Stimulated activated CD8-positive, alpha-beta memory T cell treated with anti-CD3 and anti-CD28 coated beads, Interleukin-4, amount 100 ng/mL, for 4 hours (primary cell): Measurements from ENCODE around the gene HIC2.
"Not testable (repeated sequence)": the region's sequence is repeated elsewhere in the genome, so short reads cannot be mapped to it uniquely, and the experiment has no call there.

Experiments
- DNase-seq, 2 donors: peaks; one replicate each; pipeline ENCODE4 v3.0.0-alpha.2; 2020; ENCODE audit warnings: low read depth in 2 of 2, low spot score in 1 of 2

Gene HIC2

DNA sequence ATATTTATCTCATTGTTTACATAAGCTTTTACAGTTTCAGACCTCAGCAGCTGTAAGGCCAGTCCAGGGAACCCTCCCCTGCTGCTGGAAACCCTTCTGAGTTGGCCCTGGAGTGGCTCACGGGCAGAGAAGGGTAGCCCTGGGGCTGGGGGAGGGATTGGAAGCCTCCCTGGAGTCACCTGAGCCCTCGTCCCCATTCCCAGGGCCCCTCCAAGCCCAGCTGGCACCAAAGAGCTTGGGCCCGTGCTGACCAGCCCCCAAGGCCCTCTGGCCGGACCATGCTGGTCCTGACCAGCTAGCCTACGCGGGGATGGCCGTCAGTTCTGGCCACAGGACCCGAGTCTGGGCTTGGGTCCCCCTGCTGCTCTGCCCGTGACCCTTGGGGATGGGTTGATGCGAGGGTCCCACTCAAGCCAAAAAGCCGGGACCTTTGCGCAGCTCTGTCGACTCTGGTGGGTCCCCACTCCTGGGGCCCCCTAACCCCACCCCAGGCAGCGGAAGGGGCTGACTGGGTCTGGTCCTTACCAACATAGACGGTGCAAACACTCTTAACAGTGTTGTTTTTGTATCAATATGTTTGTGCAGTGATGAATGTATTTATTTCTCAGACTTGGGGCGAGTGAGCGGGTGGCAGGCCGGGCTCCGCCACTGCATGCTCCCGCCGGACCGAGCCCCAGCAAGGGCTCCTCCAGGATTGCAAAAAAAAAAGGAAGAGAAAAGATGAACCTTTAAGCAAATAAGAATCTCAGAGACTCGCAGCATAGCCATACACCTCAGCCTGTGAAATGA, 32.6 kb downstream of the HIC2 start:
- DNase-seq: no peak

DNA sequence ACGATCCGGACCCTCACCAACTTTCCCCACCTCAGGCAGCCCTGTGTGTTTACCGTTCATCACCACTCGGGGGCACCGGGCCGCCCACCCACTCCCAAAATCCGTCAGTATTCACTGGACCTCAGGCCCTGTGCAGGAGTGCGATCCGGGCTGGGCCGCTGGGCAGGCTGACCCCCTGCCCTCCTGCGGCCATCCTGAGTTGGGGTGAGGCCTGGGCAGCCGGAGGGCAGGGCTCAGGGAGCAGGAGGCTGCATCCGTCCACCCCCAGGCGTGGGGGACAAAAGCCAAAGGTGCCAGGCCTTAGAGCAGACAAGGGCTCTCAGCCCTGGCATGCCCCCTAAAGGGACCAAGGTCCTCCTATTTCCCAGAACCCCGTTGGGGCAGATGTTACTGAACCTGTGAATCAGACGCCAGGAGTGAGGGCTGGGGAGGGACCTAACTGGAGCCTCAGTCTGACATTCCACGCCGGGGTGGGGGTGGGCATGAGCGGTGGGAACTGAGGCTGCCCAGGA, 33.2 kb downstream of the HIC2 start:
- no peak for DNase-seq

DNA sequence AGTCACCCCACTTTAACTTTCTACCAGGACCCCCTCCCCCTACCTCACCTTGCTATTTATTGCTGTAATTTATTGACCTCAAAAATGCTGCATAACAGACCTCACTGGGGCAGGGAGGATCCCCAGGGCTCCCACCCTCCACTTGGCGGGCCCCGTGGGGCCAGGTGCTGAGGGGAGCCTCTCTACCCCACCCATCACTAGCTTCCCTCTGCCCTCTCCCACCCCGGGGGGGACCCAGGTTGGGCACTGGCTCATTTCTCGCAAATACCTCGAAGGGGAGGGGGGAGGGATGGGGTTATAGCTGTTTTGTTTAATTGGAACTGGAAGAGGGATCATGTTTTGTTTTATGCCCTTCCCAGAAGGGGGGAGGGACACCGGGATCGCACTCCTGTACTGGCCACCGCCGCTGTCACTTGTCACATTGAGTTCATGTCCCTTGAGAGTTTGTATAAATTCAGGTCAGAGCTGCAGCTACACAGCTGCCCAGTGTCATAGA, 33.7 kb downstream of the HIC2 start:
- no peak for DNase-seq

DNA sequence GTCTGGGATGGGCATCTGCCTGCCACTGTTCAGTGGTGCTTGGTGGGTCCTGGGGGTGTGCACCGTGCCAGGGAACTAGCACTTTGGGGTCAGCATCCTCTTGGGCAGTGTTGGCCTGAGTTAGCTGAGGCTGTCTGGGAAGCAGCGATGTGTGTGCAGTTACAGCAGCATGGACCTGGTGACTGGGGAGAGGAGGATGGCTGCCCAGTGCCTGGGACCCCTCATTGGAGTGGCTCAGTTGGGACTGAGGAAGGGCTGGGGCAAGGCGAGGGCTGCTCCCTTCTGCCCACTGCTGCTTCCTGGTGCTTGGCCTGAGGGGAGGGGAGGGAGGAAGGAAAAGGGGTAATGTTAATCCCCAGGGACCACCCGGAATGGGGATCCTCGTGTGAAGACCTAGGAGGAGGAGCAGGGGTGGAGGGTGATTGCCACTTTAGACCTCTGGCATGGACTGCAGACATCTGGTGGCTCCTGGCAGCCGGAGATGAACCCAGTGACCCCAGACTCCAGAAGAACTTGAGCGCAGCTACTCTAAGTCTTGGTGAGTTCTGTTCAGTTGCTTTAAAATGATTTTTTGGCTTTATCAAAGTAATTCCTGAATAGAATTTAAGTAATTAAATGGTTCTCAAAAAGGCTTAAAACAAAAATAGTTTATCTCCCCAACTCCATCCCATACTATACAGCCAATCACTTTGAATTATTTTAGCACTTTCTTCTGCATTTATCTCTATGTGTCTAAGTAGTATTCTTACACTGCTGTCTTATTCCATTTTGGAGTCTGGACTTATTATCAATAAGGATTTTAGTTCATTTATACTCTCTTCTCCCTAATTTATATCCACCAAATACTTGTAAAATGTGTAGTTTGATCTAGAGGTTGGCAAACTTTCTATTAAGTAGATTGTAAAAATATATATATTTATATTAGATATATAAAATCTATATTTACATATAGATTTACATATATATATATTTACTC, 34.7 kb downstream of the HIC2 start:
- no peak for DNase-seq

DNA sequence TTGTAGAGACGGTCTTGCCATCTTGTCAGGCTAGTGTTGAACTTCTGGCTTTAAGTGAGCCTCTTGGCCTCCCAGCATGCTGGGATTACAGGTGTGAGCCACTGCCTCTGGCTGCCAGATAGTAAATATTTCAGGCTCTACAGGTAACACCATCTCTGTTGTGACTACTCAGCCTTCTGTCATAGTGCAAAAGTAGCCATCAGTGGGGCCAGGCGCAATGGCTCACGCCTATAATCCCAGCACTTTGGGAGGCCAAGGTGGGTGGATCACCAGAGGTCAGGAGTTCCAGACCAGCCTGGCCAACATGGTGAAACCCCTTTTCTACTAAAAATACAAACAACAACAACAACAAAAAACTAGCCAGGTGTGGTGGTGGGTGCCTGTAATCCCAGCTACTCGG, 35.5 kb downstream of the HIC2 start:
- DNase-seq: not testable (repeated sequence)

DNA sequence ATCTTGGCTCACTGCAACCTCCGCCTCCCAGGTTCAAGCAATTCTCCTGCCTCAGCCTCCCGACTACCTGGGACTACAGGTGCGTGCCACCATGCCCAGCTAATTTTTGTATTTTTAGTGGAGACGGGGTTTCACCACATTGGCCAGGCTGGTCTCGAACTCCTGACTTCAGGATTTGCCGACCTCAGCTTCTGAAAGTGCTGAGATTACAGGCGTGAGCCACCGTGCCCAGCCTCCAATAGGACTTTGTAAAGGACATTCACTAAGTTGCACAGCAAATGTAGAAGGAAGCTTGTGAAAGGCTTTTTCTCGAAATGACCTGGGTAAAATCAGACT, 37.8 kb downstream of the HIC2 start:
- DNase-seq: not testable (repeated sequence)

DNA sequence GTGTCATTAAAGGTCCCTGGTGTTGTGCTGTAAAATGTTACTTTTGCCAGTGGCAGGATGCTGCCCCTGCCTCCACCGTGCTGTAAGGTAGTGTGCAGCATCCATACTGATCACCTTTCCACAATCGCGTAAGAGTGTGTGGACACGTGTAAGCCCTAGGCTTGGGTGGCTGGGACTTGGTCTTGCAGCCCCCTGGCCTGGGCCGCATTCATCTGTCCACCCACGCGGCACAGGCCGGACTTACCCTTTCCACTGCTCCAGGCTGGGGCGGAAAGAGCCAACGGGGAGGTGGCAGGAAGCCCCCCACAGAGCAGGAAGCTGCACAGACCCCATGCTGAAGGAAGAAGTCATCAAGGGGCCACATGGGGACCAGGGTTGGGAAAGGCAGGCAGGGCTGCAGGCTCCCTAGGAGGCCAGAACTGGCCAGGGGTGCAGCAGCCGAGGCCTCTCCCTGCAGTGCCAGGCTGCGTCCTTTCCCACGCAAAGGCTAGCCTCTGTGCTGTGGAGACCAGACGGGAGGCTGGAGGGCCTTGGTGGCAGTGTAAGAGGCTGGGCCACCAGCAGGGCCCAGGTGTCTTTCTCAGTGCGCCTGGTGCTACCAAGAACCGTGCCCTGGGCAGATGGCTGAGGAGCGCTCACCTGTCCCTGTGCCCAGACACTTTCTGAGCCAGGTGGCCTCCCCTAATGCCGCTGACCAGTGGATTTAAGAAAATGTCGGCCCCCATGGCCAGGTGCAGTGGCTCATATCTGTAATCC, 38.3 kb downstream of the HIC2 start:
- DNase-seq: no peak

DNA sequence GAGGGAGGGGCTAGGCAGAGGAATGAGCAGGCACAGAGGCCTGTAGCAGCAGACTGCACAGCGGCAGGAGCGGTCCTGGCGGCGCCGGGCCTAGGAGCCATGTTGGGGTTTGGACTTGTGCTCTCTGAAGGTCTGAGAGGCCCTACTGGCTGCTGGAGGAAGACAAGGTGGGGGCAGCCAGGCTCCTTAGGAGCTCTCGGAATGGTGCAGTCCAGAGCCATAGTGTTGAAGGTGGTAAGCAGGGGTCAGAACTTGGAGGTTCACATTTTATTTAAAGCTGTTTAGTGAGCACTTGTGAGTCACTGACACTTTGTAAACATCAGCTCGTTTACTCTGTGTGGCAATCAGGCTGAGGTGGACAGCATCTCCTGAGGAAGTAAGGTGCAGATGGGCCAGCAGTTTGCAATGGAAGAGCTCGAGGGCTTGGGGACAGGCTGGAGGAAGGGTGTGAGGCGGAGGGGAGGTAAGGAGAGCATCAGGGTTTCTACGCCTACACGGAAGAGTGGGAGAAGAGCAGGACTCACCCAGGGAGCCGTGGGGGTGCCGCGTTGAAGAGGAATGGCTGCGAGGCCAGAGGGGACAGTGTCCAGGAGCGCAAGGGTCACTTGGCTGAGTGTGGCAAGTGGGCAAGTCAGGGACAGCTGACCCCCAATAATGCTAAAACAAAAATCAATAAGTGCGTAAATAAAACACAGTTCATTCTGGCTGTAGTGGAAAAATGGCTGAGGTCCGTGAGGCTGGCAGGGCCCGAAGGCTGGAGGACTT, 40.0 kb downstream of the HIC2 start:
- DNase-seq: no peak

DNA sequence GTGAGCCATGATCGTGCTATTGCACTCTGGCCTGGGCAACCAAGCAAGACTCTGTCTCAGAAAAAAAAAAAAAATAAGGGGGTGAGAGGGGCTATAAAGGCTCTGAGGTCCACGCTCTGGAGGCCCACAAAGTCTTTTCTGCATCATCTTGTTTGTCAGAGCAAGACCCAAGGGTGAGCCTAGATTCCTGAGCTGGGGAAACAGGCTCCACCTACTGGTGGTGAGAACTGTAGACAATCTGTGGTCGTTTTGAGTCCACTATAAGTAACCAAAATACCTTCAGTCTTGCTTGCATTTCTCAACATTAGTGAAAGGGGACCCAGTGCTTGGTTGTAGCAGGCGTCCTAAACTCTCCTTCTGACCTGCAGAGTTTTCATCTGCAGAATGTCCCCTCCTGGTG, 45.5 kb downstream of the HIC2 start:
- not testable (repeated sequence) for DNase-seq

DNA sequence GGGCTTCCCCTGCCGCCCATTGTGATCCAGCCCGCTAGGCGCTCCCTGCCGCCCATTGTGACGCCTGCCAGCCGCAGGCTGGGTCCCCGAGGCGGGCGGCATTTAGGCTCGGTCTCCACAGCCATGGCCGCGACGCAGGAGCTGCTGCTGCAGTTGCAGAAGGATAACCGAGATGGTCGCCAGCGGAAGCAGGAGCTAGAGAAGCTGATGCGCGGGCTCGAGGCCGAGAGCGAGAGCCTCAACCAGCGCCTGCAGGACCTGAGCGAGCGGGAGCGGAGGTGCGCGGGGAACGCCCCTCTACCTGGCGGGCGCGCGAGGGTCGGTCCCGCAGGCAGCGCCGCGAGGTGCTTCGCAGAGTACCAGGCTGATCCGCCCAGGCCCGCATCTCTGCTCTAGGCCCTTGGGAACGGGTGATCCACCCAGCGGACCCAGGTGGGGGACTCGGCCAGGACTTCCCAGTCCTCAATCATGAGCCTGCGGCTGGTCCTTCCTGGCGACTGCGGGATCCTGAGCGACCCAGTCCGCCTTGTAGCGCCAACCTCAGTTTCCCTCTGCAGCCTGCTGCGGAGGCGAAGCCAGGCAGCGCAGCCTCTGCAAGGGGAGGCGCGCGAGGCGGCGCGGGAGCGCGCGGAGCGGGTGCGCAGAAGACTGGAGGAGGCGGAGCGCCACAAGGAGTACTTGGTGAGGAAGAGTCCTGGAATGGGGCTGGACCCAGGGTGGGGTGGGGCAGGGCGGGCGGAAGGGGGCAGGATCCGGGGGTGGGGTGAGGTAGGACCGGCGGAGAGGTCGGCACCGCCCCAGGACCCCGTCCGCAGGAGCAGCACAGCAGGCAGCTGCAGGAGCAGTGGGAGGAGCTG, 50.4 kb downstream of the HIC2 start, which contains the start of gene TMEM191C:
TSS of gene TMEM191C (plus strand) at position 51 of the 857 bp plus-strand sequence. CDS start at position 124, 73 bp downstream.
- DNase-seq: not testable (repeated sequence)

DNA sequence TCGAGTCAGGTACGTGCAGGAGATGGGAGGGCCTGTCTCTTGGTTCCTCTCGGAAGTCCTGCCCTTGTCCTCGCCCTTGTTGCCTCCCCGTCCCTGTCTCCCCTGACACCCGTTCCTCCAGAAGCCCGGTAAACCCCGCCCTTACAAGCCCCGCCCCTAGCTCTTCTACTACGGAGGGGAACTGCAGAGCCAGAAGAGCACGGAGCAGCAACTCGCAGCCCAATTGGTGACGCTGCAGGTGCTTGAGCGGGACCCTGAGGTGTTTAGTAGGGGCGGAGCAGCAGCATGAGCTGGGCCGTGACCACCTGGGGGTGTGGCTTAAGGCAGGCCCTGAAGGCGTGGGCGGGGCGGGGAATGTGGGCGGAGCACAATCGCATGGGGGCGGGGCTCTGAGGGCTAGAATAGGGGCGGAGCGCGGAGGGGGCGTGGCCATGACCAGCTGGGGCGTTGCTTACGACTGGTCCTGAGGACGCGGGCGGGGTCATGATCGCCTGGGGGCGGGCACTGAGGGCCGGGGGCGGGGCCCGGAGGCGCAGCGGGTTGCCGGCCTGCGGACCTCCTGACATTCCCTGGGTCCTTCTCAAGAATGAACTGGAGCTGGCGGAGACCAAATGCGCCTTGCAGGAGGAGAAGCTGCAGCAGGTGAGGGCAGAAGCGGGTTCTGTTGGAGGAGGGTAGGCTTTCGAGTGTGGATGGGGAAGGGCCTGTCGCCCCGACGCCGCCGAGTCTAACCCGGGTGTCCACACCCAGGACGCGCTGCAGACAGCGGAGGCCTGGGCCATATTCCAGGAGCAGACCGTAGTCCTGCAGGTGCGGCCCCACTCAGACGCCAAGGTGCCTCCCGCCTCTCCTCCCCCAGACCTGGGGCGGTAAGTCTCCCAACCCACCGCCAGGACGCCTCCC, 51.3 kb downstream of the HIC2 start:
- DNase-seq: peak; percentile 80 to 89

DNA sequence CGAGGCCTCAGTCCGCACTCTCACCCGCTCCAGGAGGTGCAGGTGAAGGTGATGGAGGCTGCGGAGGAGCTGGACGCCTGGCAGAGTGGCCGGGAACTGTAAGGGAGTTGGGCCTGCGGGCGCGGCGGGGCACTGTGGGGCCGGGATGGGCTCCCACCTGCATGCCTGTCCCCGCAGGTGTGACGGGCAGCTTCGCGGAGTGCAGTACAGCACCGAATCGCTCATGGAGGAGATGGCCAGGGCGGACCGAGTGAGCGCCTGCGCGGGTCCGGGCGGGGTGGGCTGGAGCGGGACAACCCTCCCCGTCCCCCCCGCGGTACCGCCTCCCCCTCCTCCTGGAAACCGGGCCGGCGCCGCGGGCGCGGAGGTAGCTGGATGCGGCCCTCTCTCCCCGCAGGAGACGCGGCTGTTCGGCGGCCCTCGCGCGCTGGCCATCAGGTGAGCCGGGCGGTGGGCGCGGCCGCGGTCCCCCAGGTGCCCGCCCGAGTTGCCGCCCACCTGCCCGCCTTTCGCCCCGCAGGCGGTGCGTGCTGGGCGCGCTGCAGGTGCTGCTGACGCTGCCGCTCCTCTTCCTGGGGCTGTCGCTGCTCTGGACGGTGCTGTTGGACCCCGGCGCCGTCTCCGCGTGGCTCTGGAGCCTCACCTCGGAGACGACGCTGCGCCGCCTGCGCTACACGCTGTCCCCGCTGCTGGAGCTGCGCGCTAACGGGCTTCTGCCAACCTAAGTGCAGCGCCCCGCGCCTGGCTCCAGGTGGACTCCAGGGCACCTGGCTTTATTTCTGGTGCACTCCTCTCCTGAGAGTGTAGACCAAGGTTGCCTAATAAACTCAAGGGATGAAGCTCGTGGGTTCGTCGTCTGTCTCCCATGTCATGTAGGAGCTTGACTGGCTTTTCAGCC, 52.2 kb downstream of the HIC2 start:
- DNase-seq: not testable (repeated sequence)

DNA sequence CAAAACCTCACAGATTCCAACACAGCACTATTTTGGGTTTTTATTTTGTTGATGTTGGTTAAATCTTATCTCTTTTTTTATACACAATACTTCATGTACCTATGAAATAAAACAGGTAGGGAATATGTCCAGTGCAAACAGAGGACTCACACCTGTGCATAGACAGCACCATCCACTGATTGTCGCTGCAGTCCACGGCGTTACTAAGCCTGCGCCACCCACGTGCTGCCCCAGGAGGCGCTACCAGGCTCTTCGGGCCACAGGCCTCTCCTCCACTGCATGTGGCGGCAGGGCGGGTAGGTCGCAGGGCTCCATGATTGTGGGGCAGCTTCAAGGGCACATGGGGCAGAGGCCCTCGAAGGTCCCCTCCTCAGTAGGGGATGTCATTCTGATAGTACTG, 55.8 kb downstream of the HIC2 start:
- DNase-seq: not testable (repeated sequence)

DNA sequence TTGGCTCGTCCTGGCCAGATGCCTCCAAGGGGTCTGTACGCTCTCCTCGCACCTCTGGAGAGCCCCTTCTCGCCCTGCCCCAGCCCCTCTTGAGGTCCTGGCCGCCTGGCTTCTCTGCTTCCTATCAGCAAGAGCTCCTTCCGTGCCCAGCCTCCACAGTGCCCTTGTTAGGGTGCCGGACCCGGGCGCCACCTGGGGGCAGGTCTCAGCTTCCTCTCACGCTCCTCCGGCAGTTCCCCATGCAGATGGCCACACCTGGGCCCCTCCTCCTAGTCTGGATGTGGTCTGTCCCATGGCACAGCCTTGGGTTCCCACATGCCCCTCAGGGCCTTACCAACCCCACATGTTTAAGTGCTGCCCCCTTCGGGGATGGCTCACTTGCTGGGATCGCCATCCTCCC, 56.5 kb downstream of the HIC2 start:
- DNase-seq: not testable (repeated sequence)

DNA sequence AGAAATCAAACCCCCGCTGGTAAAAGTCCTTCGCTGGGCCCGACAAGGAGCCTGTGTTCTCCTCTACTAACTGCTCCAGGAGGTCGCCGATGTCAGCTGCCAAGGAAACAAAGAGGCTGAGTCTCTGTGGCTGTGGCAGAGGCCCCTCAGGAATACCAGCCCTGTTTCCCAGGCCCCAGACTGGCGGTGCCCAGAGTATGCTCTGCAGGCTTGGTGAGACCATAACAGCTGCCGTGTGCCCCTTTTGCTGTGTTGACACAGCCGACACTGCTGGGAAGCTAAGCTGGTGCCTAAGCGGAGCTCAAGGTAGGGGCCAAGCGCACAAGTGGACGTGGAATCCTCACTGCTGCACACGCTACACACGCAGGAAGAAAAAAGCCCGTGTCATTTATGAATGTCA, 66.9 kb downstream of the HIC2 start:
- DNase-seq: not testable (repeated sequence)

DNA sequence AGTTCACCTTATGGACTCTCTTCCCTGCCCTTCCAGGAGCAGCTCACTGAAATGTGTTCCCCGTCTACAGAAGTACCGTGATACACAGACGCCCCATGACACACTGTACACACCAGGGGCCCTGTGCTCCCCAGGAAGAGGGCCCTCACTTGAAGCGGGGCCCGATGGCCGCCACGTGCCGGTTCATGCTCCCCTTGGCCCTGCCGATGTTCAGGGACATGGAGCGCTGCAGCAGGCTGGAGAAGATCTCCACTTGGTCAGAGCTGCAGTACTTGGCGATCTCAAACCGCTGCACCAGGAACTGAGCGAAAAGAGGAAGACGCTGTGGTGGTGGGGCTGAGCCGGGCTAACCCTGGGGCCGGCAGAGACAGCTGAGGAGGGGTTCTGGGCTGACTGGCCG, 70.6 kb downstream of the HIC2 start:
- DNase-seq: not testable (repeated sequence)

DNA sequence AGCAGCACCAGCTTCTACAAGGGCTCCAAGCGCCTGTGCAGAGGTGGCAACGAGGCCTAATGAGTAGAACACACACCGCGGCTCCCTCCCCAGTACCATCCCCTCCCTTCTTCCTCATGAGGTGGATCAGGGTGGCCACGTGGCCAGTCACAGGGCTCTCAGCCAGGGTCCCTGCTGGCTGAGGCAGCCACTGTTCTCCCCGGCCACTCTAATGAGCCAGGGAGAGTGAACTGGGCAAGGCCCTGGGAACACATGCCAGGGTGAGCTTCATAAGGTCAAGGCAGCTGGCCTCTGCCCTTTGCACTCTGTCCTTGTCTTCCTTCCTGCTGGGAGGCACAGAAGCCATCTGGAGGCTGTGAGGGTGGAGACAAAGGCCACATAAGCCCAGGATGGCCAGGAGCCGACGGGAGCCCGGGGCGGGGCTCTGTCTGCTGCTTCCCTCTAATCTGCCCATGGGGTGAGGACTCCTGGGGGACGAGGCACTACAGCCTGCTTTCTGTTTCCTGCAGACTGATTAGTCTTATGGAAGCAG, 72.0 kb downstream of the HIC2 start:
- not testable (repeated sequence) for DNase-seq
